HG02943 (cell line): Measurements from ENCODE around the gene KDM2B.

ENCODE experiments used
- ATAC-seq: cut with Tn5 transposase; IDR thresholded peaks from one replicate; pipeline ENCODE4 v1.9.1; 2021; ENCODE audit warnings: mild to moderate bottlenecking, low read depth, moderate library complexity; ENCODE audit not compliant: unreplicated experiment

The KDM2B gene

DNA sequence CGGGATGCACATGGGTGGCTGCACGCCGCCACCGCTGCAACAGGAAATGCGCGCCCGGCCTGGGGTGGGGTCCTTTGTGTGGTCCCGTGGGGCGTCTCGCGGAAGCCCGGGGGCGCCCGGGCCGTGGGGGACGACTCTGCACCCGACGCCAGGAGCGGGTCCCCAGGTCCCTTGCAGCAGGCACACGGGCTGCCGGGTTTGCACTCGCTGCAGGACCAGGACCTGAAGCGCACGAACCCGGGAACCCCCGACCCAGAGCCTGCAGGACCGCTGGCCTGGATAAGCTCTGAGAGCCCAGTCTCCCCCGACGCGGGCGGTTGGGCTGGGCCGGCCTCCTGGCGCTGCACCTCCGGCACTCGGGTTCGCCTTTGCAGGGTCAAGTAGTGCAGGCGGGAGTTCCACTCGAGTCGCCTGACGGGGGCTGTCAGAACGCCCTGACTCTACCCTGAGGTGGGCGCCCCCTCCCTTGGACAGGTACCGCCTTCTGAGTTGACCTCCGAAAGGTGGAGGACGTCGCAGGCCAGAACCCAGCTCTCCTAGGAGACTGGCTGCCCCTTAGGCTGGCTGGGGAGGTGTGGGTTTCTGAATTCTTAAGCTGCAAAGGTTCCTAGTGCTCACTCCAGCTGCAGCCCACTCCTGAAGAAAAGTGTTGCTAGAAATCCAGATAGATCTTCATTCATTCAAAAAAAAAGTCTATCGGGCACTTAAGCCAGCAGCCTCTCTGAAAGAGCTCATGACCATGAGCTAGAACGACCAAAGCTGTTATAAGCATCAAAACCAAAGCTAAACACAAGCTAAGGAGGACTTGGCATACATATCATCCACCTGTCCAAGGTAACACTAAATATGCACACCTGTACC, 113.0 kb downstream of the KDM2B start:
- ATAC-seq, result no peak

DNA sequence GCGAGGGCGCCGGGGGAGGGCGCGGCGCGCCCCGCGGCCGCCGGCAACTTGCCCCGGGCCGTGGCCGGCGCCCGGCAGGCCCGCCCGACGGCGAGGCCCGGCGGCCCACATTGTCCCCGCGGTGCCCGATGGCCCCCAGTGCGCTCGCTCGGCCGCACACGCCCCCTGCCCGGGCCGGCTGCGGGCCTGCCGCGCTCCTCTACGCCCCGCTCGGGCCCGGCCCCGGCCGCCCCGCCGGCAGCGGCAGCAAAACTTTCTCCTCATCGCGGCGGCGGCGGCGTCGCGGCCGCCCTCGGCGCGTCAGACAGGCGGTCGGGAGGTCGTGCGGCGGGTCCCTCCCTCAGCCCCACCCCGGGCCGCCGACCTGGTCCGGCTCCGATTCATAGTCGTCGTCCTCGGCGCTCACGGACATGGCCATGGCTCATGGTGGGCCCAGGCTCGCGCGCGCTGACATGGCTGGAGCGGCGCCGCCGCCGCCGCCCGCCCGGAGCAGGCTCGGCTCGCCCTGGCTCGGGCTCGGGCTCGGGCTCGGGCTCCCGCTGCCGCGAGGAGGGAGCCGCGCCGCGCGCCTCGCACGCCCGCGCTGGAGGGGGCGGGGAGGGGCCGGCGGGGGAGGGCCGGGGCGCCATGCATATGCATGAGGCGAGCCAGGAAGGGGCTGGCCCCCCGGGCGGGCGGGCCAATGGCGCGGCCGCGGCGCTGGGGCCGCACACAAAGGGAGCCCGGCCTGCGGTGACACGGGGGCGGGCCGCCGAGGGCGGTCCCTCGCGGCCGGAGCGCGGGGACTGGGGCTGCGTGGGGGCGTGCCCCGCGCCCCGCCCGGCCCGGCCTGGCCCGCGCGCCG, 113.8 kb downstream of the KDM2B start:
- ATAC-seq, result peak; percentile 78

DNA sequence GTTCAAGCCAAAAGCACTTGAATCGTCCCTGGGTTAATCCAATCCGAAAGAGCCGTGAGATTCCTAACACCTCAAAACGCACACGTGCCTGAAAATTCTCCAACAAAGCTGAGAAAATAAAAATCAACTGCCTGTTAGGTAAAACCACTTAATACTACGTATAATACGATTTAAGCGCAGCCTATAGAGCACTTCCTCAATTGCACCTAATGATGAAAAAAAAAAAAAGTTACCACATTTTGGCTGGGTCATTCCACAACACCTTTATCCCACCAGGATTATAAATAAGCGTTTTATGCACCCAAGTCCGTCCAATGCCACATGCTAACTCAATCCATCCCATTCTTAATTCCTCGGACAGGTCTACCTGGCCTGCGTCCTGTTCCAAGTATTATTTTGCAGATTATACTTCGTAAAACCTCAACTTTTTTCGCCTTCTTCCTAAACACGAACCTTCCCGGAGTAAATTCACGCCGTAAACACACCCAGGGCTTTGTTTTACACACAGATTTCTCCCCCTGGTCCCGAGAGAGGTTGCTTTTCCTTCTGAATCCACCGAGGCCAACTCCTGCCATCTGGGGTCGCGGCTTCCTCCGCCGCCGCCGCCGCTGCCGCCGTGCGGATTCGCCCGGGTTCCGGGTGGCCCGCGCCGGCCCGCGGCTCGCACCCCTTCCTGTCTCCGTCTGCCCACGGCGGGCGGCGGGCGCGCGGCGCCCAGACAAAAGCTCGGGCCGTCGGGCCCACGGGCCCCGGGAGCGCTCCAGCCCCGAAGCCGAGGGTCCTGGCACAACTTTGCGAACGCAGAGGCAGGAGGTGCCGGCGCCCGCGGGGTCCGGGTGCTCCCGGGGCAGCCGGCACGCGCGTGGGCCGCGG, 114.7 kb downstream of the KDM2B start:
- peak; percentile 17 for ATAC-seq

DNA sequence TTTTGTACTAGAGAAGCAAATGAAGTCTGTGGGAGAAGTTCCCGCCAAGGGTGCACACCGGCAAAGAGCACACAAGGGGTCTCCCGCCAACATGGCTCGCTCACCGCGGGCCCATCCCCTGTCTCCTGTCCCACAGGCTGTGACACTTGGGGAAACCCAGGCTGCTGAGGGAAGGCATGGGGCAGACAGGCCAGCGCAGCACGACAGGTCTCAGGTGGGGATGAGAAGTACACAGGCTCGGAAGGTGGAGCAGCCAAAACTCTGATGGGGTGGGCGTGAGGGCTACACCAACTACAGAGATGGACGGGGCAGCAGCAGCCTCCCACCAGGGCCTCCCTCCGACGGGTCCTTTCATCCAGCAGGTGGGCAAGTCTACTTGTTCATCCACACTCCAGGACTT, 116.5 kb downstream of the KDM2B start:
- ATAC-seq, result no peak

DNA sequence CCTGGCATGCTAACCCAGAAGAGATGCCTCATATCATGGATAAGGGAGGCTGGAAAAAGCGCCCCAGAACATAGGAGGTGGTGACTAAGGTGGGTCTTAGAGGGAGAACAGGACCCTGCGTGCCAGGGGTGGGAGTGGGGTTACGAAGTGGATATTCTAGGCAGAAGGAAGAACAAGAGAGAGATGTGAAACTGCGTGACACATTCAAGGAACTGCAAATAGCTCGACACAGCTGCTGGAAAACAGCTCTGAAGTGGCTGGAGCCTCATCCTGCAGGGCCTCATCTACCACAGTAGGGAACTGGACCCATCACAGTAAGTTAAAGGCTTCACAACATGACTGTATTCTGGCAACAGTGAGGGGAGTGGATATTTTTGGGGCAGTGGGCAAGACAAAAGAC, 119.8 kb downstream of the KDM2B start:
- no peak for ATAC-seq

DNA sequence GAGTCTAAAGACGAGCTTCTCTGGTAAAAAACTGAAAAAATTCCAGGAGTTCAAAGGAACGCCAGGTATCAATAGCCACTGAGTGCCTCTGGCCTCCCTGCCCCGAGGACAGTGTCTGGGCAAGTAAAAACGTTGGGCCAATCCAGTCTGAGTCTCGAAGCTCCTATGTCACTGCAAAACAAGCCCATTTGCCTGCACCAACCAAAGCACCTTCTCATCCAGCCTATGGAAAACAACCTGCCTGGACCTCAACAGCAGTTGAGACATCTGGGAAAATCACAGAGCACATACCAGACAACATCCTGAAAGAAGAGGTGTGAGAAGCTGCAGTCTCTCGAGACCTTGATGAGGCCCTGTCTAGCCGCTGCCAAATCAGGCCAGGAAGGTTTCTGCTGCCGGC, 124.3 kb downstream of the KDM2B start:
- ATAC-seq, result no peak

DNA sequence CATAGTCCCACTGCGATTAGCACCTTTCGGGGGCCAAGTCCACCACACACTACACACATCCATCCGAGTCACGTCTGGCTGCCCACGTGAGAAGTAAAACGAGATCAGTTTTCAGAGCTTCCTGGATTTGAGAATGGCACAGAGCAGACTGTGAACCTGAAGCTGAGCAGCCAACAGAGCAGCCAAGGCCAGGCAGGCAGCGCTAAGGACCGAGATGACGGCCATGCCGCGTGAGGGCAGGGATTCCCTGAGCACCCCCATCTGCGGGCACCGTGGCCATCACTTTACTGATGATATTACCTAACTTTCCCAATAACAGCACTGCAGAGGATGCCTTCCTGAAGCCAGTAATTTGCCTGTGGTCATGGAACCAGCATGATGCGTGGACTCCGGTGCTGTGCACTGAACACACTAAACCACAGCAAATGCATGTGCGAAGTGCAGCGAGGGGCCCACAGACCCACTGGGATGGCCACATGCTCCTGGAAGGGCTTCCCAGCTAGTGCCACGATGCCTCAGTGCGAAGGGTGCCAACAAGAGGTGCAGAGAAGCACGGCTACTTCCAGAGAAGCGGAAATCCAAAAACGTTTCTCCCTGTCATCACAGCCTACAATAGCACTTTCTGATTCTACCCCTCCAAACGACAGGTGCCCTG, 124.9 kb downstream of the KDM2B start:
- no peak for ATAC-seq

DNA sequence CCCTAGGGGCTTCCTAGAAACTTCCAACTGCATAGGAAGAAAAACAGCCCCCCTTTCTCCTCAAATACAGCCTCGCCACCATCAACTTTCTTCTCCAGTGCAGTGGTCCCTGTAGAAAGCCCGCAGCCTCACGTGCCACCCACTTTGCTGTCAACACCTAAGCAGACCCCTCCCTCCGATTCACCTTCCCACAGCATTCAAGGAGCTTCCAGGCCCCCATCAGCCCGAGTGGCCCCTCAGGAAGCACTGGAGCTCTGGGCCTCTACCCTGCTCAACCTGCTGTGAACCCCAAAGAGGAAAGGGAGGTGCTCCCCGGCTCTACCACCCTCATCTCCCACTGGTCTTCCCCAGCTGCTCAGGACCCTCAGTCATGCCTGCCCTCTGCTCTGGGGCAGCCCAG, 125.9 kb downstream of the KDM2B start:
- ATAC-seq, result no peak

DNA sequence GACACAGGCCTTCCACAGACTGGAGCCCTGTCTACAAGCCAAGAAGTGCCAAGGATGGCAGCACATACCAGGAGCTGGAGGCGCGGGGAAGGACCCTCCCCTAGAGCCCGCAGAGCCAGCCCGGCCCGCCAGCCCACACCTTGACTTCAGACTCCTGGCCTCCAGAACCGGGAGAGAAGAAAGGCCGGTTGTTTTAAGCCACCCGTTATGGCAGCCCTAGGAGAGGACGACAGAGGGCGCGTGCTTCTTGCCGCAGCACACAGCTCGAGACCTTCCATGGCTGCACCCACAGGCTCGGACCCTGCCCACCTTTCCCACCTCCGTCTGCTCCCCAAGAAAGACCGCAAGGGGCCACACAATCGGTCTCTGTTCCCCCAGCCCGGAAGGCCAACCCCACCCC, 127.2 kb downstream of the KDM2B start:
- ATAC-seq, result no peak

DNA sequence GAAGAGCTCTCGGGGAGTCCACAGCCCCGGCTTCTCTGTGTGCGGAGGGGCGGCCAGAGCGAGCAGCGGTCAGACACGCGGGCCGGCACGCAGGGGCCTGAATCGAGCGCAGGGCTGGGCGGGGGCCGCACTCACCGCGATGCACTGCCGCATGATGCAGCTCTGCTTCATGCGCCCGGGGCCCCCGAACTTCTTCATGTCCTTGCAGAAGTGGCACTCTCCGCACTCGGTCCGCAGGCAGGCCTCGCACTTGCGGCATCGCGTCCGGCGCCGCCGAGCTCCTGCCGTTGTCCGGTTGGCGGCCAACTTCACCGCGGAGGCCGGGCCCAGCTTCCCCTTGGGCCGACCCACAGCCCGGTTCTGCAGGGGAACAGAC, 127.8 kb downstream of the KDM2B start:
- no peak for ATAC-seq

DNA sequence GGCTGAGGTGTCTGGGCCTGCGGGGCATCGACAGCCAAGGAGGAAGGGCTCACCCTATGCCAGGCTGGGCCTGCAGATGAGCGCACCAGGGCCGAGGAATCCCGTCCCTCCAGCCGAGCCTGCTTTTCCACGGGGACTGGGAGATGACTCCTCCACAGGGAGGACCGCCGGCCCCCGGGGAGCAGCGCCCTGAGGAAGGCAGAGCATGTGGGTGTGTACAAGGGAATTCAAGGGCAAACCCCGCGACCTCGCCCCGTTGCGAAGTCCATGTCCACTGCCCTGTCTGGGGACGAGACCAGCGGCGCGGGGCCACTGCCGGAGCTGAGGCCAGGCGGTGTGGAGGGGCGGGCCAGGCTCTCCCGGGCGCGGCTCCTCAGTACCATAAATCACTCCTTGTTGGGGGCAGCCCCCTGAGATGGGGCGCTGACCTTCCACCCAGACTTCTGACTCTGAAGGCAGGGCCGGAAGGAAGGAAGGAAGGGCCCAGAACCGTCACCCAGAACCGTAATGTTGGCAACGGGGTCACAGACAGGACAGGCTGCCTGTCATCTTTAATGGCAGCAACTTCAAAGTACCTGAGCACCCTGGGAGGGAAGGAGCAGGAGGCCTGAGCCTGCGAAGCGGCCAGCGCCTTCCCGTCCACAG, 128.4 kb downstream of the KDM2B start:
- ATAC-seq, result no peak

DNA sequence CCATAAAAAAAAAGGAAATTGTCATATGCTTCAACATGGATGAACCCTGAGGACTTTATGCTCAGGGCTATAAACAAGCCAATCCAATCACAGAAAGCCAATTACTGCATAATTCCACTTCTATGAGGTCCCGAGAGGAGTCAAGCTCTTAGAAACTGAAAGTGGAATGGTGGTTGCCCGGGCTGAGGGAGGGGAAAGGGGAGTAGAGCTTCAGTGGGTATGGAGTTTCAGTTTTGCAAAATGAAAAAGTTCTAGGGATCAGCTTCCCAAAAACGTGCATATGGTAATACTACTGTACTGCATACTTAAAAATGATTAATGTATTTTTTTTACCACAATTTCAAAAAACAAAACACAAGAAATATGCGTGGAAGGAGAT, 128.9 kb downstream of the KDM2B start:
- ATAC-seq, result no peak

DNA sequence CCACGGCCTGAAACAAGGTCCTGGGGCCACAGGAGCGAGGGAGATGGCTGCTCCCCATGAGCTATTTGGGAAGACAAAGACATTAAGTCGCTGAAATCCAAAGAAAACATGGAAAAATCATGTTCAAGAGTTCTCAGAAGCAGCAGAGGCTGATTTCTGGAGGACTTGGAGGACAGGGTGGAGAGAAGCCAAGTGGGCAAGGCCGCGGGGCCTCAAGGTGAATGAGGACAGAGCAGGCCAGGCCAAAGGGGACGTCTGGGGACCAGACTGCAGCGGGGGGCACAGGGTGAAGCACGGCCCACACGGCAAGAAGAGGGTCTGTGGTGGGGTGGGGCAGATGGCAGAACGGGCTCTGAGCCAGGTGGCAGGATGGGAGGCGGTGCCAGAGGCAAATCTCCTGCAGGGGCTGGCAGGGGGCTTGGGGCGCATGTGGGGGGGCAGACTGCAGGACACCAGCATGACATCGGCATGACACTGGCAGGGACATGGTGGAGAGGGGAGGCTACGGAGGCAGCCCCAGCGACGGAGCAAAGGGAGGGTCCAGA, 132.0 kb downstream of the KDM2B start:
- ATAC-seq, result no peak

DNA sequence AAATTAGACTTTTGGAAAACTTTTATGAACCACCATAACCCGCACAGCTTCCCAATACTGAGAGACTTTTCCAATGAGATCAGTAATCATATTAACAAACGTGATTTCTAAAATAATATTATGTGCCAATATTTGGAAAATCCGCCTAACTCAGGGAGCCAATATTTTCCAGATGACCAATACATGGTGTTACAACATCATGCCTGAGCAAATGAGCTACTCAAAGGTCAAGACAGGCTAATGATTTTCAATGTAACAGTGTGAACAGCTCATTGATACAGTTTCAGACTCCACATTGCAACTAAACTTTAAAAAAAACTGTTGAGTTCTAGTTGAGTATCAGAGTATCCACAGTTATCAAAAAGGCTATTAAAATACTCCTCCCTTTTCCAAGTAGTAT, 134.1 kb downstream of the KDM2B start:
- no peak for ATAC-seq

DNA sequence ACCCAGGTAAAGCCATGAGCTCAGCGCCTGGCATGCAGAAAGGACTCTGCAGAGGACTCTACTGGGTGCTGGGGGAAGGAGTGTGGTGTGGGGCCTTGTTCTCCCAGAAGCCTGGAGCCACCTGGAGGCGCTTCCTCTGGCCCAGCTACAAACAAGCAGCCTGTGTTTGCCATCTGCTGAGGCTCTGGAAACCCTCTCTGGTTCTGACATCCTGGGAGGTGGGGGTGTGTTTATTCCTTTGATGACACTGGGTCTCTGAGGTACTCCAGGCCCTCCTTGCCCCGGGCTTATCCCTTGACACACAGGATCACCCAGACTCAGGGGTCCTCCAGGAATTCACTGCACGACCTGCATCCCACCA, 136.0 kb downstream of the KDM2B start:
- ATAC-seq, result no peak

DNA sequence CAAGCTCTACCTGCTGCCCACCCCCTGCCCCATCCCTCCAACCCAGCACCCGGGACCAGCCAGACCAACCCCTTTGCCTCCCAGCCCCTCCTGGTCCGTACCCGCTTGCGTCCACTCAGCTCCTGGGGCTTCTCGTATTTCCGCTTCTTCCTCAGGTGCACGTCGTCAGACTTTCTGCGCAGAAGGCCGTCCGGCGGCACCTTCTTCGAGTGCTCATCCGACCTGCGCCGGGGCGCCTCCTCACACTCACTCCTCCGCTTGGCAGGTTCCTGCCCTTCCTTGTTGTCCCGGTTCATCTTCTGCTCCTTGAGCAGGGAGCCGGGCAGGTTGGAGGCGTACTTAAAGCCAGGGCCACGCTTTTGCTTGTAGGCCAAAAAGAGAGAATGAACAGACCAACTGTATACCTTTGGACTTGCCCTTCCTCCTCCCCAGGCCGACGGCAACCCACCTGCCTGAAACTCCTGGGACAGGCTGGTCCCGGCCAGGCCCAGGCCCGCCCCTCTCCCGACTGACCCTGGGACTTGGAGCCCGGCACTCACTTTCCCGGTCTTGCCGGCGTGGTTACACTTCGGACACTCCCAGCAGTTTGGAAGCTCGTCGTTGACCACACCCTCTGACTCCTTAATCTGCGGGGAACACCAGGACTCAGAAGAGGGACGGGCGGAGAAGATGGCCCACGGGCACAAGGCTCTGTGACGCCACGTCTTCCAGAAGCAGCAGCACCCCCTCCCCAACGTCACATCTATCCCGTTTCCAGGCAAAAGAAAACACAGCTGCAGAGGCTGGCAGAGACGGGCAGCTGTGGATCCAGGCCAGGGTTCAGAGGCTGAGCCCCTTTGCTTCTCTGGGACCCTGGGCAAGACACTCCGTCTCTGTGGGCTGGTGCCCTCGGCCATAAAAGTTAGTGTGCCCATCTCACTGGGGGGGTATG, 136.6 kb downstream of the KDM2B start:
- no peak for ATAC-seq

DNA sequence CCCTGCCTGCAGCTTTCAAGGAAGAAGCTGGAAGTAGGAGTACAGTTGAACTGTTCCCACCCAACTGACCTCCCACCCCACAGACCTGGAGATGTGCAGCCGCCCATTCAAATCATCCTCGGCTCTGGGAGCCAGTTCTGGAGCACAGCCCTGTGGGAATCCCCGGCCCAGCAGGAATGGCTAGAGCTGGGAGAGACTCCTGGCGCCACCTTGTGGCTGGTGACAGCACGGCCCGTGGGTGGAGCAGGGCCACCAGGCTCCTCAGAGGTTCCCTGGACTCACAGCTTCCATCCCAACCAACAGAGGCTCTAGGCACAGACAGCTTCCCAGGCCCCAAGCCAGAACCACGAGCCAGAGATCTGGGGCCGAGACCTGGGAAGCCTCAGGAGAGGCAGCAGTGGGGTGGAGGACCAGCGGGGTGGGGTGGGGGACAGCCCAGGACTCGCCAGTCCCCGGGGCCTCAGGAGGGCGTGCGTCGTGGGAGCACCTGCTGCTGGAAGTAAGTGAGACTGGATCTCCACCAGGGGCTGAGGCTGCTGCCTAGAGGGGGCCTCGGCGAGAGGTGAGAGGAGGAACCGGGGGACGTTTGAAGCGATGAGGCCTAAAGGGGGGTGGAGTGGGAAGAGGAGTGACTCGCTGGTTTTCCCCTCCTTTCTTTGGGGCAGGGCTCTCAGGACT, 137.5 kb downstream of the KDM2B start:
- no peak for ATAC-seq
